Stomach (tissue), 9 donors: ENCODE data around the gene KLHL30. TPM values are rescaled to one million over a fixed set of nuclear protein-coding genes. Genes with fewer than 3 reads are reported as not detected.

Source experiments
- DNase-seq, 2 donors: peaks; one replicate each; pipeline versions ENCODE4 v3.0.0 to v3.0.0-alpha.2; 2013 to 2019
- H3K27ac ChIP-seq, 5 donors: fragments of 200-600 bp in 4 of 5; sonication (generic) in 4 of 5; one replicate each; pipeline ENCODE4 v1.5.1; 2013 to 2019; ENCODE audit warnings: mild to moderate bottlenecking in 1 of 5, moderate library complexity in 1 of 5
- H3K27me3 ChIP-seq, 3 donors: fragments of 200-600 bp; sonication (generic); one replicate each; pipeline ENCODE4 v1.5.1; 2017 to 2019; ENCODE audit warnings: mixed run types in 1 of 3
- H3K36me3 ChIP-seq, 4 donors: fragments of 200-600 bp; sonication (generic); 1 replicate in 3 of 4; 2 replicates in 1 of 4; pipeline ENCODE4 v1.5.1; 2016 to 2019
- H3K4me1 ChIP-seq, 4 donors: fragments of 200-600 bp; sonication (generic); one replicate each; pipeline ENCODE4 v1.5.1; 2016 to 2019
- H3K4me3 ChIP-seq, 4 donors: fragments of 200-600 bp; sonication (generic) in 3 of 4; one replicate each; pipeline ENCODE4 v1.5.1; 2016 to 2019; ENCODE audit warnings: mild to moderate bottlenecking in 1 of 4
- H3K9me3 ChIP-seq, 4 donors: fragments of 200-600 bp; sonication (generic); one replicate each; pipeline ENCODE4 v1.5.1; 2016 to 2019
- EP300 ChIP-seq: sonication (generic); formaldehyde crosslinking; IDR thresholded peaks from one replicate; pipeline ENCODE4 v1.6.1; 2017; ENCODE audit warnings: antibody characterized with exemption
- POLR2A ChIP-seq, 4 donors: fragments of 450-650 bp; IDR thresholded peaks; one replicate each; pipeline ENCODE4 v1.6.1; 2016; ENCODE audit warnings: antibody characterized with exemption in 4 of 4, control low read depth in 2 of 4, mild to moderate bottlenecking in 1 of 4, moderate library complexity in 1 of 4
- POLR2AphosphoS5 ChIP-seq, 3 donors: sonication (generic); formaldehyde crosslinking; IDR thresholded peaks; one replicate each; pipeline ENCODE4 v1.6.1; 2016; ENCODE audit warnings: antibody characterized with exemption in 3 of 3
- WGBS, 5 donors: extraction: QIAGEN DNeasy Blood & Tissue Kit in 3 of 5; methylation state at CpG; one replicate each; pipeline versions ENCODE4 v1.1.5 to v1.1.7; 2013 to 2018; 5-methylcytosine and 5-hydroxymethylcytosine counted together
- intact Hi-C: fragments of 100-400 bp; cut with DNase I; formaldehyde crosslinking; loops from one replicate; pipeline ENCODE4 v1.15.1; 2023; ENCODE audit warnings: low total_unique reads
- polyA plus RNA-seq, 3 donors: library from polyadenylated mRNA; stranded (reverse); fragments of 200-250 nt; gene quantifications; one replicate each; pipeline ENCODE4 v1.2.3, GENCODE V29; 2013
- total RNA-seq, 5 donors: library from RNA; depleted of rRNA; stranded (reverse); fragments of >200 nt; gene quantifications; one replicate each; pipeline versions ENCODE4 v1.1.0 to v1.2.3, GENCODE V29; 2014 to 2016
- TF ChIP-seq, protein P1 (sequence below), 7 experiments: fragments of 450-650 bp in 4 of 7; fragments of 200-600 bp in 3 of 7; sonication (generic) in 3 of 7; IDR thresholded peaks; one replicate each; pipeline ENCODE4 v1.5.1; 2016 to 2019; ENCODE audit warnings: antibody characterized with exemption in 7 of 7, control low read depth in 2 of 7, mild to moderate bottlenecking in 1 of 7
- donor health status: healthy with polysubstance abuse.
- donor health status: Bipolar disorder and iron deficiency.
- donor health status: healthy.

Gene KLHL30
- total and polyA plus RNA-seq, 8 donors = 0.06 to 1.7 (median 0.37) TPM; not detected in 2

DNA sequence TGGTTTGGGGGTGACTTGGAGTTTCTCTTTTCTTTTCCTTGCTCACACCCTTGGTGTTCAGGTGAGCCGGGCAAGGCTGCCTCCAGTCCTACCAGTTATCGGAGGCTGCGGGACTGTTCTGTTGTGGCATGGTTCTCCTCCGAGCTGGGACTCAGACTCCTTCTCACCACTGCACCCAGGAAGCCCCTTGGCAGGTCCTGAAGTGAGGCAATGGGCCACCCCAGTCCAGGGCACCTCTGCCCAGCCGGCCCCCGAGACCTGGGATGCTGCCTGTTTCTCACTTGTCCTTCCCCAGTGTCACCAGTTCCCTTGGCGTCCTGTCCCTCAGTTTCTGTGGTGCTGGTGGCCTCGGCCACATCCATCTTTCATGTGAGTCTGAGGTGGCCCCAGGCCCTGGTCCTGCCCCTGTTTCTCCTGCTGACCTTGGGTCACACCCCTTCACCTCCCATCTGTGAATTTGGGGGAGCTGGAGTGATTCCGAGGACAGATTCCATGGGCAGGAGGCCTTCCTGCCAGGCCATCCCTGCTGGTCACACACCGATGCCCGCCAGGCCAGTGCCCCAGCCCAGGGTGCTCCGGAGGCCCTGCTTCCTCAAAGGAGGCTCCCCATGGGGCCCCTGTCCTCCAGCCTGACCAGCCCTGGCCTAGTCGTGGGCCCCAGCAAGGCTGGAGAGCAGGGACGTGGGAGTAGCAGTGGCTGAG lies 6.6 kb upstream of the KLHL30 start:
- H3K27me3 ChIP-seq = no peaks in the 10 kb centered on the region
- no peak for DNase-seq
- H3K4me1 ChIP-seq = peaks cover 0 to 10% (median 7%) of the 10 kb centered on the region in 4 donors
- WGBS, 5 donors = 86 to 92% (median 89%) methylated on average over 8 to 14 of the region's 14 CpGs
- intact Hi-C loops = no loop called here
- no peaks in the 10 kb centered on the region for H3K9me3 ChIP-seq
- no peak overlapping the region for H3K4me3 ChIP-seq
- no peak overlapping the region for H3K27ac ChIP-seq
- TF ChIP-seq POLR2A (IDR thresholded peaks at IDR 0.05) (no peak), POLR2AphosphoS5 (IDR thresholded peaks at IDR 0.05) (no peak)
- no peaks in the 10 kb centered on the region for H3K36me3 ChIP-seq

DNA sequence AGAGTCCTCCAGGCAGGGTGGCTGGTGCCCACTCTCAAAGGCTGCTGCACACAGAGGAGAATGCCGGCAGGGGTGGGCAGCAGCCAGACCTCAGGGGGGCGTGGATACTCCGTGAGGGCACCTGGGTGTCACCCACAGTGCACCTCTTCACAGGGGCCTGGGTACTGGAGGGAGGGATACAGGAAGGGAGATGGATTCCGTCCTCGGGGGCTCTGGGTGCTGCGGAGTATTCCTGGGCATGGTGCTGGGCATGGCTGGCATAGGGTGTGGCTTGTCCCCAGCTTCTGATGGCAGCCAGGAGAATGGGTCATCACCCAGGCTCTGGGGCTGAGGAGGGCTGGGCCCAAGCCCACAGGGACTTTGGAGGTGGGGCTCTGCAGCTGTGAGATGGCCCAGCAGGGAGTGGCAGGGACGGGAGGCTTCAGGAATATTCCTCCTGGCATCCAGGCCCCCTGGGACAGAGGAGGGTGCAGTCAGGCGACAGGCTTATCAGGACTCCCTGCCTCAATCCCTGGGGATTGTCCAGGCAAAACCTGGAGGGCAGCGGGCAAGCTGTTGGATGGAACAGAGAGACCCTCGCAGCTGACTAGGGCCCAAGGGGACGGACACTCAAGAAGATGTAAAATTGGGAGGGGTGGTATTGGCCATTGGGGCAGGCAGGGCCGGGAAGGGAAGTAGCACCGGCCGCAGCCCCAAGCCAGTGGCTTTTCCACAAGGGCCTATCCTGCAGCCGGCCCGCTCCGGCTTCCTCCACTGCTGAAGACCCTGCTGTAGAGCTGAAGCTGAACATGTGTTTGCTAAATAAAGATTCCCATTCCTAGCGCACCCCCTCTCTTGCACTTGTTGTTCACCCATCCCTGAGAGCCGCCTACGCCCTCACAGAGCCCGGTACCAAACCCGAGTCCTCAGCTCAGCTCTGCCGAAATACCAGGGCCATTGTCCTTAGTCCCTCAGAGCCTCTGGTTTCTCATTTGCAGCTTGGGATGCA lies 5.7 kb upstream of the KLHL30 start:
- H3K4me3 ChIP-seq = no peak overlapping the region
- H3K27ac ChIP-seq = no peak overlapping the region
- no peak for DNase-seq
- intact Hi-C loops = no loop called here
- TF ChIP-seq EP300 (no peak), POLR2A (IDR thresholded peaks at IDR 0.05) (no peak), POLR2AphosphoS5 (IDR thresholded peaks at IDR 0.05) (no peak)
- TF ChIP-seq, protein P1, sequence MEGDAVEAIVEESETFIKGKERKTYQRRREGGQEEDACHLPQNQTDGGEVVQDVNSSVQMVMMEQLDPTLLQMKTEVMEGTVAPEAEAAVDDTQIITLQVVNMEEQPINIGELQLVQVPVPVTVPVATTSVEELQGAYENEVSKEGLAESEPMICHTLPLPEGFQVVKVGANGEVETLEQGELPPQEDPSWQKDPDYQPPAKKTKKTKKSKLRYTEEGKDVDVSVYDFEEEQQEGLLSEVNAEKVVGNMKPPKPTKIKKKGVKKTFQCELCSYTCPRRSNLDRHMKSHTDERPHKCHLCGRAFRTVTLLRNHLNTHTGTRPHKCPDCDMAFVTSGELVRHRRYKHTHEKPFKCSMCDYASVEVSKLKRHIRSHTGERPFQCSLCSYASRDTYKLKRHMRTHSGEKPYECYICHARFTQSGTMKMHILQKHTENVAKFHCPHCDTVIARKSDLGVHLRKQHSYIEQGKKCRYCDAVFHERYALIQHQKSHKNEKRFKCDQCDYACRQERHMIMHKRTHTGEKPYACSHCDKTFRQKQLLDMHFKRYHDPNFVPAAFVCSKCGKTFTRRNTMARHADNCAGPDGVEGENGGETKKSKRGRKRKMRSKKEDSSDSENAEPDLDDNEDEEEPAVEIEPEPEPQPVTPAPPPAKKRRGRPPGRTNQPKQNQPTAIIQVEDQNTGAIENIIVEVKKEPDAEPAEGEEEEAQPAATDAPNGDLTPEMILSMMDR (IDR thresholded peaks at IDR 0.05) = no peak
- no peaks in the 10 kb centered on the region for H3K9me3 ChIP-seq
- WGBS, 5 donors = 91 to 95% (median 92%) methylated on average over 20 to 23 of the region's 23 CpGs
- H3K4me1 ChIP-seq = peaks cover 0 to 2% (median 0%) of the 10 kb centered on the region in 4 donors
- no peaks in the 10 kb centered on the region for H3K36me3 ChIP-seq
- H3K27me3 ChIP-seq = no peaks in the 10 kb centered on the region

DNA sequence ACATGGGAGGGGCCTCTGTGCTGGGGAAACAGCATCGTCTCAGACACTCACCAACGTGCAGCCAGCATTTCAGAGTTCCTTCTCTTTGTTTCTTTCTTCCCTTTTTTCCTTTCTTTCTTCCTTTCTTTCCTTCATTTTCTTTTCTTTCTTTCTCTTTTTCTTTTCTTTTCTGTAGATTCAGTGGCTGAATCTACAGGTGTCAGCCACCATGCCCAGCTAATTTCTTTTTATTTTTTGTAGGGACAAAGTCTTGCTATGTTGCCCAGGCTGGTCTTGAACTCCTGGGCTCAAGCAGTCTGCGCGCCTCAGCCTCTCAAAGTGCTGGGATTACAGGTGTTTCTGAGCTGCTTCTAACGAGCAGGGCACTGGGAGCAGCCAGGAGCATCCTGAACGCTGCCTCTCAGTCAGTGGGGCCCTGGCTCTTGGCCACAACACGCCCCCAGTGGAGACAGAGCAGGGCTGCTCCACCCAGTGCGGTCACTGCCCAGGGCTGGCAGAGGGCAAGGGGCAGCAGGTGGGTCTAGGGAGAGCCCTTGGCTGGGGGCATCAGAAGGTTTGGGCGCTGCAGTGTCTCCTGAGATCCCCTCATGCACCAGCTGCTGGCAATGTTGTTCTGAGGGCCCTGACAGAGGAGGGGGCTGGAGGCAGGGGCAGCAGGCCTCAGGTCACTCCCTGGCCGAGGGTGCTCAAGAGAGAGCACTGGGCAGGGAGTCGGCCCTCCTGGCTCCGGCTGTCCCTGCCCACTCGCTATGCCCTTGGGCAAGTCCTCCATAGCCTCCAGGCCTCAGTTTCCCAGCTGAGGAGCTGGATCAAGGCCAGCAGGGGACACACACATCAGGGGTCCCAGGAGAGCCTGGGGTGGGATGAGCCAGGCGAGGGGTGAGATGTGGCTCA lies 4.7 kb upstream of the KLHL30 start:
- Histone ChIP-seq H3K36me3 (no peaks in the 10 kb centered on the region), H3K27ac (no peak overlapping the region), H3K27me3 (no peaks in the 10 kb centered on the region), H3K4me1 (peaks cover 0 to 9% (median 7%) of the 10 kb centered on the region in 4 donors), H3K4me3 (no peak overlapping the region), H3K9me3 (no peaks in the 10 kb centered on the region)
- intact Hi-C loops = no loop called here
- 69 to 78% (median 77%) methylated on average over 8 to 14 of the region's 14 CpGs for WGBS, 5 donors
- TF ChIP-seq EP300 = no peak
- TF ChIP-seq POLR2A (IDR thresholded peaks at IDR 0.05) = no peak
- TF ChIP-seq, protein P1 (IDR thresholded peaks at IDR 0.05) = no peak
- TF ChIP-seq POLR2AphosphoS5 (IDR thresholded peaks at IDR 0.05) = no peak
- DNase-seq = no peak

DNA sequence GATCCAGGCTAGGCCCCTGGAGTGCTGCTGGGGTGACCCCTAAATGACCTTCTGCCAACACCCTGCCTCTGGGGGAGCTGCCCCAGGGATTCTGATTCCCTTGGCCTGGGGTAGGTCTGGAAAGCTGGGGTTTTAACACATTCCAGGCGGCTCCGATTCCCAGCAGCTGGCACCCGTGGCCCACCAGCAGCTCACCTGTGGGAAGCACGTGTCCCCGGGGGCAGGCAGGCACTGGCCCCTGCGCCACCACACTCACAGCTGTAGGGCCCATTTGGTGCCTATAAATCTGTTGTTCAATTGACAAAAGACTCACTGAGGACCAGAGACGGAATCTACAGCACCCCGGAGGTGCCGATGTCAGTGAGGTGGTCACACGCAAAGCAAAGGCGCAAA lies 4.1 kb upstream of the KLHL30 start:
- H3K27me3 ChIP-seq = no peaks in the 10 kb centered on the region
- TF ChIP-seq EP300 (no peak), POLR2A (IDR thresholded peaks at IDR 0.05) (no peak), POLR2AphosphoS5 (IDR thresholded peaks at IDR 0.05) (no peak)
- TF ChIP-seq, protein P1 (IDR thresholded peaks at IDR 0.05) = no peak
- no peaks in the 10 kb centered on the region for H3K9me3 ChIP-seq
- DNase-seq = no peak
- peaks cover 0 to 15% (median 9%) of the 10 kb centered on the region in 4 donors for H3K4me1 ChIP-seq
- H3K27ac ChIP-seq = no peak overlapping the region
- 92 to 98% (median 94%) methylated on average over 7 to 11 of the region's 11 CpGs for WGBS, 5 donors
- no peaks in the 10 kb centered on the region for H3K36me3 ChIP-seq
- intact Hi-C loops = no loop called here
- H3K4me3 ChIP-seq = no peak overlapping the region
